Measurements from ENCODE around the gene TMEM106B. TPM values are rescaled to one million over a fixed set of nuclear protein-coding genes. Genes with fewer than 3 reads are reported as not detected.

The TMEM106B gene
- total RNA-seq, 2 donors from 2014 or later = 18.4 to 27.2 TPM

- ATAC-seq (peak in 1 of 2 donors; percentile 13), DNase-seq (ENCODE audit: low spot score in 2 of 2) (no peak)
- H3K9me3 Mint-ChIP-seq = peaks cover 22 to 24% of the 10 kb centered on the region in 2 donors
- H3K36me3 Mint-ChIP-seq = peaks cover 25 to 32% of the 10 kb centered on the region in 2 donors
- H3K27ac Mint-ChIP-seq = no peak overlapping the region
Observed at GRCh38 chr7:12256090-12256489, 45.0 kb downstream of the TMEM106B start.

GRCh38 chr7:12257582-12257981, 46.5 kb downstream of the TMEM106B start:
- ATAC-seq (peak; percentile 95 to 98), DNase-seq (ENCODE audit: low spot score in 2 of 2) (peak in 1 of 2 donors; percentile 12)
- Mint-ChIP-seq H3K36me3 (peaks cover 10 to 18% of the 10 kb centered on the region in 2 donors), H3K27ac (no peak overlapping the region), H3K9me3 (peaks cover 8 to 11% of the 10 kb centered on the region in 2 donors)

GRCh38 chr7:12258074-12258473, 47.0 kb downstream of the TMEM106B start:
- Mint-ChIP-seq H3K27ac (no peak overlapping the region), H3K36me3 (peaks cover 5 to 13% of the 10 kb centered on the region in 2 donors)
- no peak for DNase-seq (ENCODE audit: low spot score in 2 of 2)

GRCh38 chr7:12267542-12267941, 56.4 kb downstream of the TMEM106B start:
- no peak for DNase-seq (ENCODE audit: low spot score in 2 of 2)
- no peak for ATAC-seq
- peaks cover 0 to 8% of the 10 kb centered on the region in 2 donors for H3K9me3 Mint-ChIP-seq
- H3K36me3 Mint-ChIP-seq = peaks cover 0 to 9% of the 10 kb centered on the region in 2 donors
- no peak overlapping the region for H3K27ac Mint-ChIP-seq

More at GRCh38 chr7:12258074-12258473, 47.0 kb downstream of the TMEM106B start:
- no peak for ATAC-seq
- H3K9me3 Mint-ChIP-seq = peaks cover 6 to 8% of the 10 kb centered on the region in 2 donors

- DNase-seq (ENCODE audit: low spot score in 2 of 2) (no peak), ATAC-seq (no peak)
- H3K27ac Mint-ChIP-seq = no peak overlapping the region
- peaks cover 0 to 9% of the 10 kb centered on the region in 2 donors for H3K36me3 Mint-ChIP-seq
- peaks cover 0 to 8% of the 10 kb centered on the region in 2 donors for H3K9me3 Mint-ChIP-seq
Observed at GRCh38 chr7:12269100-12269895, 58.2 kb downstream of the TMEM106B start.

GRCh38 chr7:12281038-12281437, 69.9 kb downstream of the TMEM106B start:
- DNase-seq (ENCODE audit: low spot score in 2 of 2) = no peak

GRCh38 chr7:12287901-12288300, 76.8 kb downstream of the TMEM106B start:
- ATAC-seq (no peak), DNase-seq (ENCODE audit: low spot score in 2 of 2) (no peak)
- Mint-ChIP-seq H3K27ac (no peak overlapping the region), H3K9me3 (peaks cover 8 to 18% of the 10 kb centered on the region in 2 donors), H3K36me3 (peaks cover 8 to 18% of the 10 kb centered on the region in 2 donors)

More at GRCh38 chr7:12281038-12281437, 69.9 kb downstream of the TMEM106B start:
- peaks cover 10 to 17% of the 10 kb centered on the region in 2 donors for H3K9me3 Mint-ChIP-seq
- peaks cover 9 to 11% of the 10 kb centered on the region in 2 donors for H3K36me3 Mint-ChIP-seq
- no peak for ATAC-seq
- H3K27ac Mint-ChIP-seq = no peak overlapping the region

- DNase-seq (ENCODE audit: low spot score in 2 of 2) (no peak), ATAC-seq (no peak)
- H3K9me3 Mint-ChIP-seq = peaks cover 8 to 18% of the 10 kb centered on the region in 2 donors
- peaks cover 8 to 18% of the 10 kb centered on the region in 2 donors for H3K36me3 Mint-ChIP-seq
- no peak overlapping the region for H3K27ac Mint-ChIP-seq
Observed at GRCh38 chr7:12289996-12290395, 78.9 kb downstream of the TMEM106B start.

- no peak for ATAC-seq
- Mint-ChIP-seq H3K27ac (peak overlapping the region in 1 of 2 donors; percentile 25), H3K9me3 (peaks cover 8 to 18% of the 10 kb centered on the region in 2 donors), H3K36me3 (peaks cover 8 to 18% of the 10 kb centered on the region in 2 donors)
- DNase-seq (ENCODE audit: low spot score in 2 of 2) = no peak
Observed at GRCh38 chr7:12290761-12291160, 79.7 kb downstream of the TMEM106B start.

GRCh38 chr7:12291870-12292269, 80.8 kb downstream of the TMEM106B start:
- peak in 1 of 2 donors; percentile 7 for DNase-seq (ENCODE audit: low spot score in 2 of 2)
- H3K36me3 Mint-ChIP-seq = peaks cover 8 to 18% of the 10 kb centered on the region in 2 donors
- ATAC-seq = peak in 1 of 2 donors; percentile 46
- peaks cover 8 to 18% of the 10 kb centered on the region in 2 donors for H3K9me3 Mint-ChIP-seq
- H3K27ac Mint-ChIP-seq = no peak overlapping the region

Other genes with a start within 250 kb of the TMEM106B start
- 1 to 10 TPM; 2.6 to 6.3 TPM for gene VWDE, start 192.6 kb downstream of the TMEM106B start, total RNA-seq